Measurements from ENCODE around the gene INHBC.
"Not testable (repeated sequence)": the region's sequence is repeated elsewhere in the genome, so short reads cannot be mapped to it uniquely, and the experiment has no call there.

The INHBC gene

GRCh38 chr12:57488402-57489156, 54.0 kb downstream of the INHBC start:
- DNase-seq = no peak

- DNase-seq = peak; percentile 11
Measured at GRCh38 chr12:57489157-57489641, 54.6 kb downstream of the INHBC start.

- no peak for DNase-seq
Measured at GRCh38 chr12:57490126-57490525, 55.5 kb downstream of the INHBC start.

GRCh38 chr12:57491393-57492280, 57.1 kb downstream of the INHBC start:
- no peak for DNase-seq

- not testable (repeated sequence) for DNase-seq
Measured at GRCh38 chr12:57495051-57495701, 60.6 kb downstream of the INHBC start.

GRCh38 chr12:57496822-57497221, 62.2 kb downstream of the INHBC start:
- DNase-seq = no peak

- DNase-seq = no peak
Measured at GRCh38 chr12:57497223-57498131, 62.9 kb downstream of the INHBC start.

GRCh38 chr12:57498132-57498502, 63.5 kb downstream of the INHBC start:
- no peak for DNase-seq

- DNase-seq = no peak
Measured at GRCh38 chr12:57498571-57498970, 64.0 kb downstream of the INHBC start.

- DNase-seq = no peak
Measured at GRCh38 chr12:57500213-57500612, 65.6 kb downstream of the INHBC start.

Measured in inflammatory macrophage treated with lipopolysaccharide for 4 hours (primary cell).